ENCODE data around the gene FBXL22.

- TF ChIP-seq POLR2A (IDR thresholded peaks at IDR 0.05) (no peak), CTCF (IDR thresholded peaks at IDR 0.05) (no peak), POLR2AphosphoS5 (IDR thresholded peaks at IDR 0.05) (no peak)
Measured at GRCh38 chr15:63586790-63587189, 10.4 kb upstream of the FBXL22 start.

Measured in prostate gland (tissue), 2 donors.